Dermis microvascular lymphatic vessel endothelial cell (primary cell): Measurements from ENCODE around the gene DRD4. TPM values are rescaled to one million over a fixed set of nuclear protein-coding genes. Genes with fewer than 3 reads are reported as not detected.
"Not testable (repeated sequence)": the region's sequence is repeated elsewhere in the genome, so short reads cannot be mapped to it uniquely, and the experiment has no call there.

Experiments used
- DNase-seq, 2 donors: peaks; one replicate each; pipeline versions ENCODE4 v3.0.0 to v3.0.0-alpha.2; 2010; ENCODE audit warnings: low read depth in 2 of 2
- total RNA-seq: library from RNA; depleted of rRNA; stranded (reverse); fragments of >200 nt; gene quantifications from 2 replicates; pipeline ENCODE4 v1.2.1, GENCODE V29; 2014

The DRD4 gene
- total RNA-seq, 1 donor from 2014 or later = under 0.01 TPM

GRCh38 chr11:643849-644738 is 7.0 kb downstream of the DRD4 start:
- no peak for DNase-seq

GRCh38 chr11:645536-645935 is 8.5 kb downstream of the DRD4 start:
- DNase-seq = no peak

DNA sequence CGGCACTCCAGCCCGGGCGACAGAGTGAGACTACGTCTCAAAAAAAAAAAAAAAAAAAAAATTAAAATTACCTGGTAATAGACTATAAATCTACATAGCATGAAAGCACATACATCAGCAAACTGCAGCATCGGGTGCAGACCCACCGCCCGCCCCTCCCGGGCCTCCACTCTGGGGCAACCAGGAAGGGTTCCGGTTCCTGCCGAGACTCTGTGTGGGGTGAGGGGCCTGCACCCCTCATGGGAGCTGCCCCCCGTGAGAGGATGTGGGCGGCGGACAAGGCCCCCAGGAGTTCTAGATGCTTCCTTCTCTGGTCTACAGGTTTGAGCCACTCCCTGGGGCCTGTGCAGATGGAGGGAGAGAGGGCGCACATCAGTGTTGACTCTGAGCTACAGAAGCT is 9.1 kb downstream of the DRD4 start:
- no peak for DNase-seq

- DNase-seq = not testable (repeated sequence)
Measured at GRCh38 chr11:647672-648158, 10.6 kb downstream of the DRD4 start.

DNA sequence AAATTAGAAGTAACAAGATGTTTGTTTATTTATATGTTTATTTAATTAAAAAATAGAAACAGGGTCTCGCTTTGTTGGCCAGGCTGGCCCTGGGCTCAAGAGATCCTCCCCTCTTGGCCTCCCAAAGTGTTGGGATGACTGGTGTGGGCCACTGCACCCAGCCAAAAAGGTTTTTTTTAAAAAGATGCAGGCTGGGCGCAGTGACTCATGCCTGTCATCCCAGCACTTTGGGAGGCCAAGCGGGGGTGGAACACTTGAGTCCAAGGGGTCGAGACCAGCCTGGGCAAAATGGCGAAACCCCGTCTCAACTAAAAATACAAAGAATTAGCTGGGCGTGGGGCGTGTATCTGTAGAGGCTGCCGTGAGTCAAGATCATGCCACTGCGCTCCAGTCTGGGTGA is 13.4 kb downstream of the DRD4 start:
- no peak for DNase-seq

DNA sequence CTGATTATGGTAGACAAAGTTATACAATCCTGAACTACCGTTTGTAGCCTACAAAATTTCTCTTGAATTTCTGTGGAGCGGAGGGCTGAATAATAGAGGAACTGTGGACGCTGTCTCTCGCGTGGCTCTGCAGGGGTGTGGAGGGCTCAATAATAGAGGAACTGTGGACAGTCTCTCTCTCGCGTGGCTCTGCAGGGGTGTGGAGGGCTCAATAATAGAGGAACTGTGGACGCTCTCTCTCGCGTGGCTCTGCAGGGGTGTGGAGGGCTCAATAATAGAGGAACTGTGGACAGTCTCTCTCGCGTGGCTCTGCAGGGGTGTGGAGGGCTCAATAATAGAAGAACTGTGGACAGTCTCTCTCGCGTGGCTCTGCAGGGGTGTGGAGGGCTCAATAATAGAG is 16.1 kb downstream of the DRD4 start:
- not testable (repeated sequence) for DNase-seq

DNA sequence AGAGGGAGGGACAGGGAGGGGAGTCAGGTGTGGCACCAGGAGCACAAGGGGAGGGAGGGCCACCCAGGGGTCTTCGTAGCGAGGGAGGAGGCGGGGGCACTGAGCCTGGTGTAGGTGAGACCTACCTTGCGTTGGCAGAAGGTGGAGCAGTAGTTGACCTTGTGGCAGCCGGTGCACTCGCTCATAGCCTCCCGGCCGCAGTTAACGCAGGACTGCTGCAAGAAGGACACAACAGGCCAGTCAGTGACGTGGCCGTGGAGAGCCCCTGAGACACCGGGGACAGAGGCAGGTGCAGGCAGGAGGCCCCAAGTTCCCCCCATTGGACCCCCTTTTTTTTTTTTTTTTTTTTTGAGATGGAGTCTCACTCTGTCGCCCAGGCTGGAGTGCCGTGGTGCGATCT is 16.8 kb downstream of the DRD4 start:
- DNase-seq = no peak

- not testable (repeated sequence) for DNase-seq
Measured at GRCh38 chr11:654444-654843, 17.4 kb downstream of the DRD4 start.

DNA sequence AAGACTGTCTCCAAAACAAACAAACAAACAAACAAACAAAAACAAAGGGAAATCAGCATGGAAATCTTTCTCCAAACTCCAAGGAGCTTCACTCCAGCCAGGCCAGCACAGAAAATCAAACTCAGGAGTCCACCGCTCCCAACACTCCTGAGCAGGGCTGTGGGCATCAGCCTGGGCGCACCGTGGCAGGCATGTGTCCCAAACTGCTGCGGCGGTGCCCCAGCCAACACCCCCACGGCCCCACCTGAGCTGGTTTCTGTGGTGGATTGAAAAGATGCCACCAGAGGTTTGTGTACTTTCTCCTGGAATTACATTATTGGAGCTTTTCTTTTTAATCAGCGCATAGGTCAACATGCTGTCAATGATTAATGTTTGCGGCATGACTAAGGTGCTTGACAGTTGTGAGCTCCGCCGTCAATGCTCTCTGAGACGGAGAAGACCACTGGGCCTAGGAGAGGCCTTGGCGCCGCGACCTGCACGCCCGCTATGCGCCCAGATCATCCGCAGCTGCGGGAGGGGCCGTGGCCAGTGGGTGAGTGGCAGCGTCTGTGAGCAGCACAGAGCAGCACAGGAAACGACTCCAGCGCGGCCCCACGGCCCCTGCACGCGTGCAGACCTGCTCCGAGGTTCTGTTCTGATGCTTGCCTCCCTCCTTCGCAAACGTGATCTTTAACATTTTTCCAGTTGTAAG is 18.1 kb downstream of the DRD4 start:
- DNase-seq = no peak

- DNase-seq = no peak
Measured at GRCh38 chr11:656426-656825, 19.4 kb downstream of the DRD4 start.

- DNase-seq = no peak
Measured at GRCh38 chr11:656866-657265, 19.8 kb downstream of the DRD4 start.

DNA sequence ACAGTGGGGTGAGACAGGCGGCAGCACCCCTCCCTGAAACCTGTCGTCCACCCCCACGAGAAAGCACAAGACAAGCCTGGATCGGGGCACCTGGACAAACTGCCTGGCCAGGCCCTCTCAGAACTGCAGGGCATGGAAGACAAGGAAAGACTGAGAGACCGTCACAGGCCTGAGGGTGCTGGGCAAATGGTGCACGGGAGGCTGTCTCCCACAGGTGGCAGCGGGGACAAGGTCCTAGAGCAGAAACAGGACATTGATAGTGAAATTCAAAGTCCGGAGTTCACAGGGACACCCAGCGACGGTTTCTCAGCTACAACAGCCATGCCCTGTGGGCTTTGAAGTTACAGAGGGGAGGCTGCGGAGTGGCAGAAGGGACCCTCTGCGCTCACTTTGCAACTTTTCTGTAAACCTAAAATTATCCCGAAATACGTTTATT is 20.6 kb downstream of the DRD4 start:
- no peak for DNase-seq

DNA sequence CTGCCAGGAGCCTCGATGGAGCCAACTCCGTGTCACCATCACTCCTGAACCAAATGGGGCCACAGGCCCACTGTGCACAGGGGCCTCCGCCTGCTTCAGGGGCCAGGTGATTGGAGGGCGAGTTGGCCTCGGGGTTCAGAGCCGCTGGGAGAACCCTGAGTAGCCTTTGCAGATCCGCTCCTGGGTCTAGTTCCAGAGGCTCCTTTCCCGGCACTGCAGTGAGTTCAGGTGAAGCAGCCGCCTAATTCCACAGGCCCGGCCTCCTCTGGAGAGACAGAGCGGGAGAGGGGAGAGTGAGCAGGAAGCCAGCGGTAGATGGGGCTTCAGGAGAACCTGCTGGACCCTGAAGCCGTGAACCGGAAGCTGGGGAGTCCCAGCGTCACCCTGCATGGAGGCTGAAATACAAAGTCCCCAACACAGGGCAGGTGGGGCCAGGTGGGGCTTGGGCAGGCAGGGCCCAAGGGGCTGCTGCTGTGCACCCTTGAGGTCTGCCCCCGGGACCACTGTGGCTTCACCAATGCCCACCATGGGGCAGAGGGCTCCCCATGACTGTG is 22.5 kb downstream of the DRD4 start:
- no peak for DNase-seq

DNA sequence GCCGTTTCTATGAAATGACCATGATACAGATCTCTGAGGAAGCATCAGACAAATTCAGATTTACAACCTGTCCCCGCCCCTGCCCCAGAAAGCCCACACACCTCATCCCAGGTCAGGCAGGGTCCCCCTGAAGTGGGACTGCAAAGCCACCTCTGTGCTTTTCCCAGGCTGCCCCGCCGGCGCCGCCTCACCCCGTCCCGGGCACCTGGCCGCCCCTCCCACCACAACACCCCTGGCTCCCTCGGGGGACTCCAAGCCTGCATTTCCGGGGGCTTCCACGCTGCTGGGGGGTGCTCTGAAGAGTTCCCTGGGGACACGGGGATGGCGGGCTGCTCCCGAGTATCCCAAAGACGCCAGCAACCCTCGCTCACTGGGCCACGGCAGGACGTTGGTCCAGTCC is 23.2 kb downstream of the DRD4 start:
- no peak for DNase-seq

DNA sequence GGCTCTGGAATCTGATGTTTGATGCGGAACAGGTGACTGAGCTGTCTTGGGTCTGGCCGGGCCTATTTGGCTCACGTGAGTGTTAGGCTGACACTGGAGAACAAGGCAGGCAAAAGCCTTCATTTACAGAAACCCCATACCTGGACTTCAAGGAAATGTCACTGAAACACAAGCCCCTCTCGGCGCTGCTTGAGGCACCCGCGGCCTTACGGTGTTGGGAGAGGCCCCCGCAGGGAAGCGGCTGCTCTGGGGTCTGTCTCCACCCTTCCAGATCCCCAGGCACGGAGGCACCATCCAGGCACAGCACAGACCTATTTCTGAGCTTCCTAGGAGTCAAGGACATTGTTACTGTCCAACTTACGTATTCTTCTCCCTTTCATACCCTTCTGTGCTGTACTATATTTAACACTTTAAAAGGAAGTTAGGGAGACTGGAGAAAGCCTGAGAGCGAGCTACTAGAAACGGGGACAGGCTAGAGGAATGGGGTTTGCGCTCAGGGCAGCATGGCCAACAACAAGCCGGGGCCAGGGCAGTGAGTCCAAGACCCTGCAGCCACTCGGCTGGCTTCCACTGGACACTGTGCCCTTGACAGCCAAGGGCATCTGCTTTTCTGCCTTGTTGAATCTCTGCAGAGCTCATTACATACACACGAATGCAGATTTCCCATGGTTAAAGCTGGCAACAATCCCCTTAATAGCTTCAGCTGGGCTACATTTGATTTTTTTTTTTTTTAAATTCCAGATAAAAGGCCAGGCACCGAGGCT is 23.8 kb downstream of the DRD4 start:
- DNase-seq = no peak

DNA sequence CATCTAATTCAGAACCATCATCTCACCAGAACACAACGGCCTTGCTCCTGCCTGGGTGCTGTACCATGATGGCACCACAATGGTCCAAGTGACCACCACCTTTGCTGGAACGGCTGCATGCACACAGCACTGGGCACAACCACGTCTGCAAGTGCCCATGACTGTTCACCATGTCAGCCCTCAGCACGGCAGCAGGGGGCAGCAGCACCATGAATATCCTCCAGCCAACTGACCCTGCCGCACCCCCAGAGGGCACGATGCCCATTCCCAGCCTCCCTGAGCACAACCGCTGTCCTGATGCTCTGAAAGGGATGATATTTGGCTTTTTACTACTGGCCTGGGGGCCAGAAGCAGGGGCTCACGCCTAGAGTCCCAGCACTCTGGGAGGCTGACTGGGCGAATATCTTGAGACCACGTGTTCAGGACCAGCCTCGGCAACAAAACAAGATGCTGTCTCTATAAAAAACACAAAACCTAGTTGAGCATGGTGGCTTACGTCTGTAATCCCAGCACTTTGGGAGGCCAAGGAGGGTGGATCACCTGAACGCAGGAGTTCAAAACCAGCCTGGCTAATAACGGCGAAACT is 25.7 kb downstream of the DRD4 start:
- DNase-seq = peak; percentile 46 to 68

- no peak for DNase-seq
Measured at GRCh38 chr11:665062-665703, 28.1 kb downstream of the DRD4 start.

GRCh38 chr11:665704-666281 is 28.7 kb downstream of the DRD4 start:
- no peak for DNase-seq

DNA sequence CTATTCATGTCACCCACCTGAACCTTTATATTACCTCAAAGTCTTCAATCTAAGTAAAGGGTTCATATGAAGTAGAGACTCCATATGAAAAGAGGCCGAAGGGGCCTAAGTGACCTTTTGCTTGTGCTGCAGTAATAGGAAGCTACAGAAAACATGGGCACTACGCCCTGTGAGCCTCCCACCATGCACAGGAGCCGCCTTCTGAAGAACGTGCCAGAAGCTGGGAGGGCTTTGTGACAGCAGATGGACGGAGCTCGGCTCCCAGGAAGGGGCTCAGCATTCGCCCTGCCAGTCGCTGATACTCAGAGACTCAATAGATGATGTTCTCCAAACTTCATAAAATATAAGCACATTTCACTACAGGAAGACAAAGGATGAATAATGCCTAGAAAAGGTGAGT is 36.8 kb downstream of the DRD4 start:
- DNase-seq = no peak

GRCh38 chr11:674406-674805 is 37.3 kb downstream of the DRD4 start:
- DNase-seq = no peak
